Activated effector memory CD4-positive, alpha-beta T cell treated with anti-CD3 and anti-CD28 coated beads, Interleukin-2, amount 50 U/mL, for 16 hours (primary cell): Measurements from ENCODE around the gene SEC24B.

Experiments
- DNase-seq: peaks from one replicate; pipeline ENCODE4 v3.0.0-alpha.2; 2020

The SEC24B gene

DNA sequence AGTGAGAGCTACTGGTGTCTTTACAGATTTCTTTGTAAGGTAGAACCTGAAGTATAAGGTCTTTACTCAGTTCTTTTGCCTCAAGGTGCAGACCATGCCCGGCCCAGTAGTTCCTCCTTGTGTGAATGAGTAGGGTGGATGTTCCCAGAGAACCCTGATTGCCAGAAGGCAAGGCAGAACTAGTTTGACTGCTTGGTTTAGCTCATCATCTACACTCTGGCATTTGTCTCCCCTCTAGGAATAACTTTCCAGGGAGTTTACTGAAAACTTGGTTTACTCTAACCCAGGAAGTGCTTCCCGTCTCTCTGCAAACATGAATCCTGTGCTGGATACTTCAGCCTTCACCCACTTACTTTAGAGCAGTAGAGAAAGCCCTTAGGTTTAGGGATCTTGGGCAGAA, 155.5 kb downstream of the SEC24B start:
- no peak for DNase-seq

DNA sequence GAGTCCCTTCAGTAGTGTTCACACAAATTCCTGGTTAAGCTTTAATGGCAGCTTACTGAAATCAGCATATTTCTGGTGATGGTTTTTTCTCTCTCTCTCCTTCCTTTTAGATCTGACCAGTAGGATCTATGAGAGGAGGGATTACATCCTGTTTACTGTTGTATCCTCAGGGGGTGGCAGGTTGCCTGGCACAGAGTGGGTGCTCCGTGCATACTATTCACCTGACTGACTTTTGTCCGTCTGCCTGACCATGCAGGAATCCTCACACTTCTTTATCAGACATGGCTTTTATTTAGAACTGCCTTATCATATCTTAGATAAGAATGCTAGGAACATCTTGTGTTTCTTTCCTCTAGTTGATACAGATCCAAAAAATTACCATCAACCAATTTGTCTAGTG, 156.0 kb downstream of the SEC24B start:
- DNase-seq = no peak
